RWPE1 (cell line): Measurements from ENCODE around the gene VCL.
"Not testable (repeated sequence)": the region's sequence is repeated elsewhere in the genome, so short reads cannot be mapped to it uniquely, and the experiment has no call there.

Source experiments
- CTCF ChIA-PET: fragments of 350-600 bp; sonication (Branson Sonifier 250); formaldehyde crosslinking; extraction: SDS; loops from one replicate; lab custom pipeline; 2021; lab: Yijun Ruan, JAX
- POLR2A ChIA-PET: fragments of 400-600 bp; formaldehyde crosslinking; extraction: SDS; loops from one replicate; lab custom pipeline; 2020; ENCODE audit warnings: antibody characterized with exemption; ENCODE audit not compliant: low non-redundant PET; lab: Yijun Ruan, JAX
- DNase-seq: peaks from one replicate; pipeline ENCODE4 v3.0.0; 2012; ENCODE audit warnings: low spot score
- H3K27ac ChIP-seq: fragments of 450-650 bp; 2 replicates; pipeline ENCODE4 v1.5.1; 2017
- CTCF ChIP-seq: fragments of 450-650 bp; conservative IDR thresholded peaks from 2 replicates; pipeline ENCODE4 v1.5.1; 2017; ENCODE audit warnings: low read depth, mild to moderate bottlenecking

Gene VCL

DNA sequence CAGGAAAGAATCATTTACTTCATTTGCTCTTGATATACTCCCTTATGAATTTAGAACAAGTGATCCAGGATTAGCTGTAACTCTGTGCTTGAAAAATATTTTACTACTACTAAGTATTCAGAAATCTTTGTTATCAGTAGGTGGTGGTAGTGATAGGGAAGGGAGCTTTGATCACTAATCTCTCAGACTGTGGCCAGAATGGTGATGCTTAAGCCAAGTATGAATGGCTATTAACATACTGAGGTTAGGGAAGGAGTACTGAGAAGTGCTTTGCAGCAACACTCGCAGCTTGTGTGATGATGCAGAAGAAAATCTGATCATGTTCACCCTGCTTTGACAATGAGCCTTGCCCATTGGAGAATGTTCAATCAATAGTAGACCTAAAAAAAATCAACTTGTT lies 123.5 kb downstream of the VCL start:
- ChIA-PET CTCF (no interaction called here), POLR2A (no interaction called here)
- TF ChIP-seq CTCF: no peak
- H3K27ac ChIP-seq: no peak overlapping the region
- no peak for DNase-seq

DNA sequence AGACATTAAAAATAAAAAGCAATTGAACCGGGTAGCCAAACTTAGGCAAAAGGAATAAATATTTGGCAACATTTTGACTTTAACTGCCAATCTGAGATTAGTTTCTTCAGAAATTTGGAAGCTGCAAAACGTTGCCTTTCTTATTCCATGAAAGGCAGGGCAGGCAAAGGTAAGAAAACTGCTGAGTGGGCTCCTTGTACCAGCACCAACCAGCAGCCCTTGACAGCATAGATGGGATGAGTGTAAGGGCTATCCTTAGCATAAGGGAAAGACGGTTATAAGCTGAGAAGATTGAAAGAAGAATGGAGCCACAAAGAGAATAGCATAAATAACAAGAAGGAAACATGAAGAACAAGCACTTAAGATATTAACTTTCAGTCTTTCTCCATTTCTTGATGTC lies 124.1 kb downstream of the VCL start:
- no peak overlapping the region for H3K27ac ChIP-seq
- POLR2A ChIA-PET: no interaction called here
- no peak for TF ChIP-seq CTCF
- CTCF ChIA-PET: interaction anchor here (0.5 kb wide), 1 partner anchor 910 kb away, joined by 3 read pairs; no protein-coding TSS in a partner anchor
- no peak for DNase-seq

GRCh38 chr10:74123081-74123480 lies 125.2 kb downstream of the VCL start:
- CTCF ChIA-PET: interaction anchor here (0.7 kb wide), 1 partner anchor 104 kb away, joined by 3 read pairs; no protein-coding TSS in a partner anchor
- no peak for TF ChIP-seq CTCF
- H3K27ac ChIP-seq: no peak overlapping the region
- POLR2A ChIA-PET: no interaction called here
- no peak for DNase-seq

- DNase-seq: no peak
- ChIA-PET CTCF (interaction anchor here (0.5 to 0.6 kb wide), 3 partner anchors 14 to 30 kb away, joined by 3 read pairs; no protein-coding TSS in a partner anchor), POLR2A (no interaction called here)
- TF ChIP-seq CTCF: no peak
- no peak overlapping the region for H3K27ac ChIP-seq
These were observed 136.3 kb downstream of the VCL start for GRCh38 chr10:74133923-74134820.

DNA sequence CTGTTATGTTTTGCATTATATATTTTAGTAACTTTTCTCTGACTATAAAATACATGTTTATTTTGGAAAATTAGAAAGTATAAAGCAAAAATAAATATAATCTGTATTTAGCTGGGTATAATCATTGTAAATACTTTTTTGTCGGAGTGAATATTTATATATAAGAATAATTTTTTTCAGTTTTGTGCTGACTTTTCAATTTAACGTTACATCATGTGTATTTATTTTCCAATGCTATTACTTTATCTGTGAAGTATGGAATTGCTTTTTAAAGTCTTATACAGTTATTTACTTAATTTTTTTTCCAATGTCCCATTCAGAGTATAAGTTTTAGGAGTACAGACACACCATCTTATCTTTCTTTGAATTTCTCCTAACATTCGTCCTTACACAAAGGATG lies 137.5 kb downstream of the VCL start:
- CTCF ChIA-PET: interaction anchor here (1.4 kb wide), 1 partner anchor 16 kb away, joined by 3 read pairs; no protein-coding TSS in a partner anchor
- H3K27ac ChIP-seq: no peak overlapping the region
- no peak for DNase-seq
- no peak for TF ChIP-seq CTCF
- POLR2A ChIA-PET: no interaction called here

- CTCF ChIA-PET: no interaction called here
- POLR2A ChIA-PET: interaction anchor here (0.6 kb wide), 1 partner anchor 399 kb away, joined by 5 read pairs; no protein-coding TSS in a partner anchor
- no peak for TF ChIP-seq CTCF
- H3K27ac ChIP-seq: no peak overlapping the region
- no peak for DNase-seq
These were observed 140.1 kb downstream of the VCL start for GRCh38 chr10:74137992-74138391.

- CTCF ChIA-PET: interaction anchor here (0.7 to 1.1 kb wide), 2 partner anchors 14 to 105 kb away, joined by 6 to 8 read pairs; no protein-coding TSS in a partner anchor
- POLR2A ChIA-PET: interaction anchor here (0.6 kb wide), 1 partner anchor 400 kb away, joined by 5 read pairs; no protein-coding TSS in a partner anchor
- H3K27ac ChIP-seq, DNase-seq: not testable (repeated sequence)
These were observed 140.7 kb downstream of the VCL start for GRCh38 chr10:74138596-74138995.
